HepG2 (cell line): ENCODE measurements around the gene MLLT10. TPM values are rescaled to one million over a fixed set of nuclear protein-coding genes. Genes with fewer than 3 reads are reported as not detected.

ENCODE experiments used
- ADNP ChIP-seq: sonication (generic); formaldehyde crosslinking; IDR thresholded peaks from 2 replicates; pipeline ENCODE4 v1.4.0; 2020; ENCODE audit warnings: missing genetic modification reagents
- CHD4 ChIP-seq: fragments of 200-600 bp; sonication (generic); IDR thresholded peaks from 2 replicates; pipeline ENCODE4 v1.7.0; 2017; ENCODE audit warnings: mild to moderate bottlenecking, low read length, borderline replicate concordance
- ELF4 ChIP-seq: sonication (generic); formaldehyde crosslinking; IDR thresholded peaks from 2 replicates; pipeline ENCODE4 v1.5.0; 2020; ENCODE audit warnings: missing genetic modification reagents, mild to moderate bottlenecking, moderate library complexity, borderline replicate concordance
- ISX ChIP-seq: sonication (generic); formaldehyde crosslinking; conservative IDR thresholded peaks from 2 replicates; pipeline ENCODE4 v1.5.0; 2020; ENCODE audit warnings: missing genetic modification reagents
- KLF15 ChIP-seq: sonication (generic); formaldehyde crosslinking; IDR thresholded peaks from 2 replicates; pipeline ENCODE4 v1.8.1; 2023; ENCODE audit warnings: borderline replicate concordance, mild to moderate bottlenecking, inconsistent platforms, missing genetic modification reagents, mixed read lengths
- NFE2L1 ChIP-seq: sonication (generic); formaldehyde crosslinking; IDR thresholded peaks from 2 replicates; pipeline ENCODE4 v1.4.0; 2020; ENCODE audit warnings: missing genetic modification reagents, mild to moderate bottlenecking, borderline replicate concordance
- NFE2L2 ChIP-seq: fragments of 150-350 bp; IDR thresholded peaks from 2 replicates; pipeline ENCODE4 v1.6.1; 2014; ENCODE audit warnings: low read length
- PAX8 ChIP-seq: sonication (generic); formaldehyde crosslinking; IDR thresholded peaks from 2 replicates; pipeline ENCODE4 v1.8.0; 2022; ENCODE audit warnings: mild to moderate bottlenecking, missing genetic modification reagents, borderline replicate concordance
- RBFOX2 ChIP-seq: fragments of 200-400 bp; formaldehyde crosslinking; IDR thresholded peaks from 2 replicates; pipeline ENCODE4 v1.6.1; 2017; ENCODE audit warnings: low read depth, mild to moderate bottlenecking, low read length
- RCOR2 ChIP-seq: IDR thresholded peaks from 2 replicates; pipeline ENCODE4 v1.6.1; 2016; ENCODE audit warnings: missing biosample characterization, missing genetic modification reagents
- SMAD1 ChIP-seq: sonication (generic); formaldehyde crosslinking; IDR thresholded peaks from 2 replicates; pipeline ENCODE4 v1.4.0; 2020; ENCODE audit warnings: missing genetic modification reagents, low read depth, mild to moderate bottlenecking, borderline replicate concordance
- ZC3H13 ChIP-seq: sonication (generic); formaldehyde crosslinking; IDR thresholded peaks from 2 replicates; pipeline ENCODE4 v1.8.1; 2023; ENCODE audit warnings: mild to moderate bottlenecking, missing genetic modification reagents, moderate library complexity
- ZNF10 ChIP-seq: sonication (generic); formaldehyde crosslinking; IDR thresholded peaks from 2 replicates; pipeline ENCODE4 v1.4.0; 2020; ENCODE audit warnings: mild to moderate bottlenecking, low read depth, missing genetic modification reagents, borderline replicate concordance
- ZNF121 ChIP-seq: sonication (generic); formaldehyde crosslinking; IDR thresholded peaks from 2 replicates; pipeline ENCODE4 v1.5.0; 2020; ENCODE audit warnings: mild to moderate bottlenecking, missing genetic modification reagents
- ZNF317 ChIP-seq: sonication (generic); formaldehyde crosslinking; IDR thresholded peaks from 2 replicates; pipeline ENCODE4 v1.5.0; 2020; ENCODE audit warnings: mild to moderate bottlenecking, missing genetic modification reagents
- ZNF430 ChIP-seq: sonication (generic); formaldehyde crosslinking; IDR thresholded peaks from 2 replicates; pipeline ENCODE4 v1.9.0; 2021; ENCODE audit warnings: mild to moderate bottlenecking, missing genetic modification reagents
- ZNF552 ChIP-seq: sonication (generic); formaldehyde crosslinking; IDR thresholded peaks from 2 replicates; pipeline ENCODE4 v1.9.0; 2022; ENCODE audit warnings: missing genetic modification reagents, mild to moderate bottlenecking, borderline replicate concordance
- ZNF777 ChIP-seq: sonication (generic); formaldehyde crosslinking; IDR thresholded peaks from 2 replicates; pipeline ENCODE4 v1.4.0; 2020; ENCODE audit warnings: missing genetic modification reagents
- polyA plus RNA-seq, 8 experiments: library from polyadenylated mRNA; depleted of rRNA in 3 of 8; stranded (reverse) in 7 of 8; unstranded in 1 of 8; fragments of >200 nt; fragmentation: Illumina TruSeq in 4 of 8; extraction: Trizol in 4 of 8; gene quantifications; 2 replicates each; pipeline versions ENCODE4 v1.2.1 to v1.2.3, GENCODE V29; 2011 to 2016; ENCODE audit warnings: low read depth in 4 of 8, missing spikeins in 1 of 8, mixed read lengths in 1 of 8; ENCODE audit not compliant: insufficient read depth in 1 of 8
- total RNA-seq, 5 experiments: library from RNA; depleted of rRNA; stranded (reverse); fragments of >200 nt; fragmentation: Illumina TruSeq; extraction: Trizol; gene quantifications; 2 replicates each; pipeline ENCODE4 v1.2.3, GENCODE V29; 2016; ENCODE audit warnings: low read depth in 1 of 5
- TF ChIP-seq, protein P1 (sequence below): sonication (generic); formaldehyde crosslinking; IDR thresholded peaks from 2 replicates; pipeline ENCODE4 v1.4.0; 2020; ENCODE audit warnings: missing genetic modification reagents
- TF ChIP-seq, protein P2 (sequence below): fragments of 450-650 bp; IDR thresholded peaks from 2 replicates; pipeline ENCODE4 v1.6.1; 2017; ENCODE audit warnings: mild to moderate bottlenecking
- TF ChIP-seq, protein P3 (sequence below): sonication (generic); formaldehyde crosslinking; IDR thresholded peaks from 2 replicates; pipeline ENCODE4 v1.4.0; 2020; ENCODE audit warnings: missing genetic modification reagents

Gene MLLT10
- total and polyA plus RNA-seq, 2 of the 13 experiments (the other 11 are each of a cell fraction or from before 2014, with no cell fraction given) = 51.3 to 84.1 TPM

DNA sequence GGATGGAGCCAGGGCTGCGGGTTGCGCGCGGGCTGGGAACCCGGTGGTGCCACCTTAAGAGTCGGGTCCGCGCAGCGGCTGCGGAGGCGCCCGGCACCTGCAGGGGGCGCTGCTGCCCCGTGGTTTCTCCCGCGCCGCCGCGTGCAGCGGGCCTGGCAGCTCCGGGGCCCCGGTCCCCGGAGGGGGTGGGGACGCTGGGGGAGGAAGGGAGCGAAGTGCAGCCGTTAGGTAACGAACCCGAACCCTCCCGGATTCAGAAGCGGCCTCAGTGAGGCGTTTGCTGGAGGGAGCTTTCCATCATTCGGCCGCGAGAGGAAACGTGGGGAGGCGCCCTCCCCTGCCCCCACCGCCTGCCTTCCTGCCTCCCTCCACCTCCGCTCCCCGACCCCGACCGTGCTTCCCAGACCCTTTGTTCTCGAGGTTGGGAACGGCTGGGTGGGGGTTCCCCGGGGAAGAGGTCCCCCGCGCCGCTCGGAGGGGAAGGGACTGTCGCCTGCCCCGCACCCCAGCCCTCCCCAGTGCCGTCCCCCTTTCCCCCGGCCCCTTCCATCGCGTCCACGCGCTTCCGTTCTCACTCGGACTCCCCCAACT lies 38.2 kb upstream of the MLLT10 start (continued):
- TF ChIP-seq, protein P1, sequence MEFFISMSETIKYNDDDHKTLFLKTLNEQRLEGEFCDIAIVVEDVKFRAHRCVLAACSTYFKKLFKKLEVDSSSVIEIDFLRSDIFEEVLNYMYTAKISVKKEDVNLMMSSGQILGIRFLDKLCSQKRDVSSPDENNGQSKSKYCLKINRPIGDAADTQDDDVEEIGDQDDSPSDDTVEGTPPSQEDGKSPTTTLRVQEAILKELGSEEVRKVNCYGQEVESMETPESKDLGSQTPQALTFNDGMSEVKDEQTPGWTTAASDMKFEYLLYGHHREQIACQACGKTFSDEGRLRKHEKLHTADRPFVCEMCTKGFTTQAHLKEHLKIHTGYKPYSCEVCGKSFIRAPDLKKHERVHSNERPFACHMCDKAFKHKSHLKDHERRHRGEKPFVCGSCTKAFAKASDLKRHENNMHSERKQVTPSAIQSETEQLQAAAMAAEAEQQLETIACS = peak; percentile 92
- TF ChIP-seq KLF15 = peak; percentile 75; the same call in 1 of the 2 replicates
- TF ChIP-seq ZNF10 (CRISPR knock-in tag) = no peak
- no peak for TF ChIP-seq NFE2L2
- TF ChIP-seq RCOR2 = 0 out of 2 replicates have a peak, but pooled peaks have one; percentile 43
- 0 out of 2 replicates have a peak, but pooled peaks have one; percentile 52 for TF ChIP-seq SMAD1
- TF ChIP-seq ZNF552 = no peak
- no peak for TF ChIP-seq ISX (CRISPR knock-in tag)
- peak; percentile 71 for TF ChIP-seq ZNF121
- TF ChIP-seq NFE2L1 (CRISPR knock-in tag) = no peak
- TF ChIP-seq, protein P2, sequence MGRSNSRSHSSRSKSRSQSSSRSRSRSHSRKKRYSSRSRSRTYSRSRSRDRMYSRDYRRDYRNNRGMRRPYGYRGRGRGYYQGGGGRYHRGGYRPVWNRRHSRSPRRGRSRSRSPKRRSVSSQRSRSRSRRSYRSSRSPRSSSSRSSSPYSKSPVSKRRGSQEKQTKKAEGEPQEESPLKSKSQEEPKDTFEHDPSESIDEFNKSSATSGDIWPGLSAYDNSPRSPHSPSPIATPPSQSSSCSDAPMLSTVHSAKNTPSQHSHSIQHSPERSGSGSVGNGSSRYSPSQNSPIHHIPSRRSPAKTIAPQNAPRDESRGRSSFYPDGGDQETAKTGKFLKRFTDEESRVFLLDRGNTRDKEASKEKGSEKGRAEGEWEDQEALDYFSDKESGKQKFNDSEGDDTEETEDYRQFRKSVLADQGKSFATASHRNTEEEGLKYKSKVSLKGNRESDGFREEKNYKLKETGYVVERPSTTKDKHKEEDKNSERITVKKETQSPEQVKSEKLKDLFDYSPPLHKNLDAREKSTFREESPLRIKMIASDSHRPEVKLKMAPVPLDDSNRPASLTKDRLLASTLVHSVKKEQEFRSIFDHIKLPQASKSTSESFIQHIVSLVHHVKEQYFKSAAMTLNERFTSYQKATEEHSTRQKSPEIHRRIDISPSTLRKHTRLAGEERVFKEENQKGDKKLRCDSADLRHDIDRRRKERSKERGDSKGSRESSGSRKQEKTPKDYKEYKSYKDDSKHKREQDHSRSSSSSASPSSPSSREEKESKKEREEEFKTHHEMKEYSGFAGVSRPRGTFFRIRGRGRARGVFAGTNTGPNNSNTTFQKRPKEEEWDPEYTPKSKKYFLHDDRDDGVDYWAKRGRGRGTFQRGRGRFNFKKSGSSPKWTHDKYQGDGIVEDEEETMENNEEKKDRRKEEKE = no peak
- 0 out of 2 replicates have a peak, but pooled peaks have one; percentile 22 for TF ChIP-seq ZNF430 (CRISPR knock-in tag)
- no peak for TF ChIP-seq PAX8
- TF ChIP-seq ZNF317 = peak; percentile 78; the same call in 1 of the 2 replicates
- no peak for TF ChIP-seq CHD4
- peak; percentile 93; the same call in 1 of the 2 replicates for TF ChIP-seq ZC3H13 (CRISPR knock-in tag)
- peak; percentile 60; the same call in 1 of the 2 replicates for TF ChIP-seq ELF4 (CRISPR knock-in tag)
- no peak; the same call in 1 of the 2 replicates for TF ChIP-seq ADNP
- TF ChIP-seq RBFOX2 = peak; percentile 78
- TF ChIP-seq ZNF777 = peak; percentile 63
- TF ChIP-seq, protein P3, sequence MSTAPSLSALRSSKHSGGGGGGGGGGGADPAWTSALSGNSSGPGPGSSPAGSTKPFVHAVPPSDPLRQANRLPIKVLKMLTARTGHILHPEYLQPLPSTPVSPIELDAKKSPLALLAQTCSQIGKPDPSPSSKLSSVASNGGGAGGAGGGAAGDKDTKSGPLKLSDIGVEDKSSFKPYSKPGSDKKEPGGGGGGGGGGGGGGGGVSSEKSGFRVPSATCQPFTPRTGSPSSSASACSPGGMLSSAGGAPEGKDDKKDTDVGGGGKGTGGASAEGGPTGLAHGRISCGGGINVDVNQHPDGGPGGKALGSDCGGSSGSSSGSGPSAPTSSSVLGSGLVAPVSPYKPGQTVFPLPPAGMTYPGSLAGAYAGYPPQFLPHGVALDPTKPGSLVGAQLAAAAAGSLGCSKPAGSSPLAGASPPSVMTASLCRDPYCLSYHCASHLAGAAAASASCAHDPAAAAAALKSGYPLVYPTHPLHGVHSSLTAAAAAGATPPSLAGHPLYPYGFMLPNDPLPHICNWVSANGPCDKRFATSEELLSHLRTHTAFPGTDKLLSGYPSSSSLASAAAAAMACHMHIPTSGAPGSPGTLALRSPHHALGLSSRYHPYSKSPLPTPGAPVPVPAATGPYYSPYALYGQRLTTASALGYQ (CRISPR knock-in tag) = peak; percentile 79
